DND-41 (cell line): ENCODE results near the gene C10orf143.
"Not testable (repeated sequence)": the region's sequence is repeated elsewhere in the genome, so short reads cannot be mapped to it uniquely, and the experiment has no call there.

Experiments used
- ATAC-seq: fragments of 200-7000 bp; cut with Tn5 transposase; 3 replicates; pipeline ENCODE4 v1.9.1; 2021; ENCODE audit warnings: low read depth; ENCODE audit not compliant: insufficient read depth
- DNase-seq: peaks from one replicate; pipeline ENCODE4 v3.0.0-alpha.2; 2020
- H2AFZ ChIP-seq: 2 replicates; pipeline ENCODE4 v1.6.0; 2012; ENCODE audit warnings: low read depth, low read length
- H3K27ac ChIP-seq: 2 replicates; pipeline ENCODE4 v1.5.1; 2012; ENCODE audit warnings: low read length, inconsistent platforms
- H3K27me3 ChIP-seq: fragments of 200-600 bp; sonication (generic); 2 replicates; pipeline ENCODE4 v1.6.0; 2012; ENCODE audit warnings: low read length, mild to moderate bottlenecking, inconsistent platforms; ENCODE audit not compliant: insufficient read depth, poor library complexity
- H3K36me3 ChIP-seq: 2 replicates; pipeline ENCODE4 v1.5.1; 2012; ENCODE audit warnings: low read length, inconsistent platforms; ENCODE audit not compliant: insufficient read depth
- H3K4me1 ChIP-seq: 2 replicates; pipeline ENCODE4 v1.5.1; 2012; ENCODE audit warnings: mild to moderate bottlenecking, low read length; ENCODE audit not compliant: insufficient read depth
- H3K4me2 ChIP-seq: 2 replicates; pipeline ENCODE4 v1.6.0; 2012; ENCODE audit warnings: mild to moderate bottlenecking, moderate library complexity, low read length, inconsistent platforms; ENCODE audit not compliant: insufficient read depth
- H3K4me3 ChIP-seq, 2 experiments: fragments of 200-600 bp in 1 of 2; shearing (Covaris generic) in 1 of 2; 2 replicates each; pipeline ENCODE4 v1.5.1; 2012 to 2016; ENCODE audit warnings: inconsistent platforms in 2 of 2, low read length in 2 of 2, mild to moderate bottlenecking in 2 of 2, low read depth in 1 of 2, moderate library complexity in 1 of 2
- H3K79me2 ChIP-seq: 2 replicates; pipeline ENCODE4 v1.6.0; 2012; ENCODE audit warnings: low read length, inconsistent platforms; ENCODE audit not compliant: insufficient read depth
- H3K9ac ChIP-seq: 2 replicates; pipeline ENCODE4 v1.6.0; 2012; ENCODE audit warnings: low read depth, mild to moderate bottlenecking, inconsistent platforms, low read length, moderate library complexity
- H3K9me3 ChIP-seq: 2 replicates; pipeline ENCODE4 v1.5.1; 2012; ENCODE audit warnings: low read length, moderate library complexity, mild to moderate bottlenecking, inconsistent platforms; ENCODE audit not compliant: insufficient read depth, severe bottlenecking
- H4K20me1 ChIP-seq: 2 replicates; pipeline ENCODE4 v1.6.0; 2012; ENCODE audit warnings: low read length; ENCODE audit not compliant: insufficient read depth
- EZH2 ChIP-seq: IDR thresholded peaks from 3 replicates; pipeline ENCODE4 v1.6.1; 2012; ENCODE audit warnings: borderline replicate concordance, low read depth, mild to moderate bottlenecking, moderate library complexity, low read length, inconsistent platforms; ENCODE audit not compliant: severe bottlenecking
- TF ChIP-seq, protein P1 (sequence below): IDR thresholded peaks from 2 replicates; pipeline ENCODE4 v1.5.1; 2012; ENCODE audit warnings: borderline replicate concordance, low read length, moderate library complexity, mild to moderate bottlenecking; ENCODE audit not compliant: poor library complexity, severe bottlenecking; ENCODE audit errors: extremely low read depth

Gene C10orf143

GRCh38 chr10:130109796-130110245 is 809 bp downstream of the C10orf143 start:
- Histone ChIP-seq H3K9me3 (peaks cover 2% of the 10 kb centered on the region), H3K9ac (peak overlapping the region; percentile 75), H3K4me3 (peak overlapping the region; percentile 82 to 97), H3K27me3 (no peaks in the 10 kb centered on the region), H3K79me2 (peaks cover 21% of the 10 kb centered on the region), H3K27ac (peak overlapping the region; percentile 98), H3K4me2 (peak overlapping the region; percentile 99), H3K36me3 (peaks cover 5% of the 10 kb centered on the region; the same call in 1 of the 2 replicates), H3K4me1 (peaks cover 34% of the 10 kb centered on the region), H2AFZ (peak overlapping the region; percentile 100), H4K20me1 (peaks cover 7% of the 10 kb centered on the region)
- ATAC-seq (no peak), DNase-seq (peak; percentile 79)
- no peak for TF ChIP-seq EZH2
- TF ChIP-seq, protein P1, sequence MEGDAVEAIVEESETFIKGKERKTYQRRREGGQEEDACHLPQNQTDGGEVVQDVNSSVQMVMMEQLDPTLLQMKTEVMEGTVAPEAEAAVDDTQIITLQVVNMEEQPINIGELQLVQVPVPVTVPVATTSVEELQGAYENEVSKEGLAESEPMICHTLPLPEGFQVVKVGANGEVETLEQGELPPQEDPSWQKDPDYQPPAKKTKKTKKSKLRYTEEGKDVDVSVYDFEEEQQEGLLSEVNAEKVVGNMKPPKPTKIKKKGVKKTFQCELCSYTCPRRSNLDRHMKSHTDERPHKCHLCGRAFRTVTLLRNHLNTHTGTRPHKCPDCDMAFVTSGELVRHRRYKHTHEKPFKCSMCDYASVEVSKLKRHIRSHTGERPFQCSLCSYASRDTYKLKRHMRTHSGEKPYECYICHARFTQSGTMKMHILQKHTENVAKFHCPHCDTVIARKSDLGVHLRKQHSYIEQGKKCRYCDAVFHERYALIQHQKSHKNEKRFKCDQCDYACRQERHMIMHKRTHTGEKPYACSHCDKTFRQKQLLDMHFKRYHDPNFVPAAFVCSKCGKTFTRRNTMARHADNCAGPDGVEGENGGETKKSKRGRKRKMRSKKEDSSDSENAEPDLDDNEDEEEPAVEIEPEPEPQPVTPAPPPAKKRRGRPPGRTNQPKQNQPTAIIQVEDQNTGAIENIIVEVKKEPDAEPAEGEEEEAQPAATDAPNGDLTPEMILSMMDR: peak; percentile 83

GRCh38 chr10:130108934-130109604 is 1.6 kb downstream of the C10orf143 start:
- Histone ChIP-seq H3K36me3 (peaks cover 5% of the 10 kb centered on the region; the same call in 1 of the 2 replicates), H3K79me2 (peaks cover 21% of the 10 kb centered on the region), H2AFZ (no peak overlapping the region), H3K4me3 (peak overlapping the region; percentile 82 to 97; a peak in 3 of 4 replicates), H3K4me1 (peaks cover 34% of the 10 kb centered on the region), H3K27ac (peak overlapping the region; percentile 98), H3K9me3 (peaks cover 2% of the 10 kb centered on the region), H4K20me1 (peaks cover 7% of the 10 kb centered on the region), H3K9ac (peak overlapping the region; percentile 75), H3K27me3 (no peaks in the 10 kb centered on the region), H3K4me2 (peak overlapping the region; percentile 99)
- no peak for DNase-seq
- no peak for ATAC-seq
- no peak for TF ChIP-seq EZH2
- TF ChIP-seq, protein P1: no peak

DNA sequence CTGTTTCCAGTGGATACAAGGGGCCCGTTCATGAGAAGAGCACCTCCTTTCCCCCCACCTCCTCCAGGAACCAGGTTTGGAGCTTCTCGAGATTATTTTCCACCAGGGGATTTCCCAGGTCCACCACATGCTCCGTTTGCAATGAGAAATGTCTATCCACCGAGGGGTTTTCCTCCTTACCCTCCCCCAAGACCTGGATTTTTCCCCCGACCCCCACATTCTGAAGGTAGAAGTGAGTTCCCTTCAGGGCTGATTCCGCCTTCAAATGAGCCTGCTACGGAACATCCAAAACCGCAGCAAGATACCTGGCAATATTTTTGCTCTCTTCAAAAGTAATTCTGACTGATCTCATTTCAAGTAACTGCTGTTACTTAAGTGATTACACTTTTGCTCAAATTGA is 2.5 kb downstream of the C10orf143 start:
- H3K36me3 ChIP-seq, H3K4me3 ChIP-seq, H3K9ac ChIP-seq, H2AFZ ChIP-seq, H4K20me1 ChIP-seq, H3K27ac ChIP-seq, ATAC-seq, H3K9me3 ChIP-seq, H3K27me3 ChIP-seq, DNase-seq, H3K4me2 ChIP-seq: not testable (repeated sequence)
- Histone ChIP-seq H3K79me2 (peaks cover 21% of the 10 kb centered on the region), H3K4me1 (peaks cover 32% of the 10 kb centered on the region)

- Histone ChIP-seq H3K36me3 (0 out of 2 replicates have a peak, but pooled peaks cover 5% of the 10 kb centered on the region), H3K4me2 (no peak overlapping the region), H3K4me3 (no peak overlapping the region), H3K9me3 (no peaks in the 10 kb centered on the region), H3K9ac (no peak overlapping the region), H3K27ac (no peak overlapping the region), H2AFZ (no peak overlapping the region), H3K4me1 (peaks cover 16% of the 10 kb centered on the region), H3K27me3 (no peaks in the 10 kb centered on the region), H3K79me2 (peaks cover 18% of the 10 kb centered on the region), H4K20me1 (peaks cover 7% of the 10 kb centered on the region)
- TF ChIP-seq, protein P1: no peak
- TF ChIP-seq EZH2: no peak
- ATAC-seq: no peak
- DNase-seq: no peak
Measured at GRCh38 chr10:130105724-130106123, 4.9 kb downstream of the C10orf143 start.
